ENCODE measurements around the gene TAPT1. TPM values are rescaled to one million over a fixed set of nuclear protein-coding genes. Genes with fewer than 3 reads are reported as not detected.
A peak's percentile ranks its signal among the peaks of the same experiment; 100 is the strongest.

The TAPT1 gene
- total and polyA plus RNA-seq, 2 of the 13 experiments (the other 11 are each of a cell fraction or from before 2014, with no cell fraction given) = 24.5 to 25.3 TPM

- H3K27ac ChIP-seq (ENCODE audit: extremely low read length, insufficient read depth, low read length) = no peak overlapping the region
- intact Hi-C loops (cut with micrococcal nuclease; ENCODE audit: unreplicated experiment) = loop anchor here (2.0 kb wide), 1 partner anchor 59 kb away; no protein-coding TSS in a partner anchor
- POLR2A ChIA-PET = no interaction called here
Observed at GRCh38 chr4:16205298-16206164, 20.7 kb downstream of the TAPT1 start.

More at GRCh38 chr4:16205298-16206164, 20.7 kb downstream of the TAPT1 start:
- ATAC-seq = peak; percentile 79
- Histone ChIP-seq H3K27me3 (ENCODE audit: control insufficient read depth in 1 of 2, insufficient read depth in 2 of 2, low read length in 2 of 2) (no peaks in the 10 kb centered on the region), H3K4me3 (replicated peaks in 1 of 3; ENCODE audit: insufficient read depth in 1 of 3, low read depth in 2 of 3, low read length in 3 of 3) (no peak overlapping the region), H3K4me1 (ENCODE audit: insufficient read depth, low read length) (no peaks in the 10 kb centered on the region), H3K4me2 (ENCODE audit: low read depth, low read length) (no peak overlapping the region), H3K9ac (ENCODE audit: insufficient read depth, low read depth, low read length) (no peak overlapping the region), H2AFZ (ENCODE audit: low read length) (no peak overlapping the region), H3K79me2 (ENCODE audit: insufficient read depth, low read length) (peaks cover 6% of the 10 kb centered on the region), H4K20me1 (ENCODE audit: insufficient read depth, low read length) (peaks cover 9% of the 10 kb centered on the region; the same call in 1 of the 2 replicates), H3K36me3 (replicated peaks in 1 of 2; ENCODE audit: control insufficient read depth in 1 of 2, insufficient read depth in 2 of 2, low read length in 2 of 2) (peaks cover 9 to 24% of the 10 kb centered on the region in 2 experiments), H3K9me3 (ENCODE audit: low read length) (no peaks in the 10 kb centered on the region)
- no peak for TF ChIP-seq ZNF670 (CRISPR knock-in tag; IDR thresholded peaks at IDR 0.05; ENCODE audit: borderline replicate concordance)
- TF ChIP-seq STAG1 (CRISPR knock-in tag; IDR thresholded peaks at IDR 0.05) = peak; percentile 51
- no peak for TF ChIP-seq BCL6 (CRISPR knock-in tag; IDR thresholded peaks at IDR 0.05)
- TF ChIP-seq ZNF75D (CRISPR knock-in tag; IDR thresholded peaks at IDR 0.05; ENCODE audit: borderline replicate concordance) = no peak
- TF ChIP-seq ZNF225 (CRISPR knock-in tag; IDR thresholded peaks at IDR 0.05) = no peak
- no peak for TF ChIP-seq TRIM24 (CRISPR knock-in tag; IDR thresholded peaks at IDR 0.05)
- TF ChIP-seq ZSCAN25 (CRISPR knock-in tag; IDR thresholded peaks at IDR 0.05) = no peak
- no peak for TF ChIP-seq ZNF841 (CRISPR knock-in tag; IDR thresholded peaks at IDR 0.05; ENCODE audit: borderline replicate concordance)
- peak; percentile 83 for TF ChIP-seq TEF (CRISPR knock-in tag; IDR thresholded peaks at IDR 0.05)
- peak; percentile 38; the same call in 1 of the 2 replicates for TF ChIP-seq RAD21 (CRISPR knock-in tag; IDR thresholded peaks at IDR 0.05)
- peak; percentile 61 for TF ChIP-seq CTCF (CRISPR knock-in tag; IDR thresholded peaks at IDR 0.05)
- peak; percentile 73 for TF ChIP-seq CEBPG (CRISPR knock-in tag; IDR thresholded peaks at IDR 0.05)
- no peak for TF ChIP-seq MAFF (IDR thresholded peaks at IDR 0.05; ENCODE audit: low read depth, low read length)
- TF ChIP-seq CEBPB (IDR thresholded peaks at IDR 0.05; ENCODE audit: borderline replicate concordance, low read depth, low read length) = peak; percentile 27; the same call in 1 of the 2 replicates
- peak; percentile 60 for TF ChIP-seq SMC3 (IDR thresholded peaks at IDR 0.05; ENCODE audit: low read length)
- DNase-seq (ENCODE audit: low spot score) = peak; percentile 31
- no TSS peak for BruUV-seq (replicated peaks)
- FAIRE-seq = peak; percentile 75
- 86% methylated on average over 7 of the region's 7 CpGs for WGBS (ENCODE audit: low lambda C conversion rate)
- in situ Hi-C loops (cut with HindIII; ENCODE audit: extremely low pct_ligation_motif_present, low pct_unique_long_range_greater_than_20kb) = no loop called here
- CTCF ChIA-PET (ENCODE audit: low intra/inter-chr PET ratio, low total read pairs) = interaction anchor here (0.7 to 1.7 kb wide), 3 partner anchors 55 to 179 kb away, joined by 3 to 14 read pairs (median 3); no protein-coding TSS in a partner anchor

Measured in HepG2 (cell line).